Dermis blood vessel endothelial cell (primary cell): ENCODE measurements around the gene UGT1A7. TPM values are rescaled to one million over a fixed set of nuclear protein-coding genes. Genes with fewer than 3 reads are reported as not detected.
"Not testable (repeated sequence)": the region's sequence is repeated elsewhere in the genome, so short reads cannot be mapped to it uniquely, and the experiment has no call there.

Experiments used
- DNase-seq: peaks from one replicate; pipeline ENCODE4 v3.0.0; 2010
- total RNA-seq: library from RNA; depleted of rRNA; stranded (reverse); fragments of >200 nt; gene quantifications from 2 replicates; pipeline ENCODE4 v1.2.3, GENCODE V29; 2014

Gene UGT1A7
- total RNA-seq, result not detected in 2 replicates

DNA sequence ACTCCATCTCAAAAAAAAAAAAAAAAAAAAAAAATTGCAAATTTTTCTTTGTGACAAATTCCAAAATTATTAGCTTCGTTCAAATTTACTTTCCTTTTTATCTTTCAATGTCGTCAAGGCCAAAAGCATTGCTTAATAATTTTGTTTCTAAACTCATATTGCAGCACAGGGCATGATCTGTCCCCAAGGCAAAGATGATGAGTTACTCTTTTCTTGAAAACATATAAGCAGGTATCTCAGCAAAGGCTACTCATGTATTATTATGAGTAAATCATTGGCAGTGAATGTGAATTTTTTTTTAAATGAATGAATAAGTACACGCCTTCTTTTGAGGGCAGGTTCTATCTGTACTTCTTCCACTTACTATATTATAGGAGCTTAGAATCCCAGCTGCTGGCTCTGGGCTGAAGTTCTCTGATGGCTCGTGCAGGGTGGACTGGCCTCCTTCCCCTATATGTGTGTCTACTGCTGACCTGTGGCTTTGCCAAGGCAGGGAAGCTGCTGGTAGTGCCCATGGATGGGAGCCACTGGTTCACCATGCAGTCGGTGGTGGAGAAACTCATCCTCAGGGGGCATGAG lies at the start of gene UGT1A7:
Gene UGT1A7, plus strand, starts transcription at position 381 of the 579 bp plus-strand sequence. Its CDS starts 37 bp downstream, at position 418.
- DNase-seq, result no peak

GRCh38 chr2:233636306-233636705 lies 45.4 kb upstream of the UGT1A7 start, which contains the start of gene UGT1A10:
Gene UGT1A10, plus strand, starts transcription at chr2:233636448. Its CDS starts 75 bp downstream, at chr2:233636523.
- not testable (repeated sequence) for DNase-seq

GRCh38 chr2:233638836-233639235 lies 42.9 kb upstream of the UGT1A7 start:
- no peak for DNase-seq

DNA sequence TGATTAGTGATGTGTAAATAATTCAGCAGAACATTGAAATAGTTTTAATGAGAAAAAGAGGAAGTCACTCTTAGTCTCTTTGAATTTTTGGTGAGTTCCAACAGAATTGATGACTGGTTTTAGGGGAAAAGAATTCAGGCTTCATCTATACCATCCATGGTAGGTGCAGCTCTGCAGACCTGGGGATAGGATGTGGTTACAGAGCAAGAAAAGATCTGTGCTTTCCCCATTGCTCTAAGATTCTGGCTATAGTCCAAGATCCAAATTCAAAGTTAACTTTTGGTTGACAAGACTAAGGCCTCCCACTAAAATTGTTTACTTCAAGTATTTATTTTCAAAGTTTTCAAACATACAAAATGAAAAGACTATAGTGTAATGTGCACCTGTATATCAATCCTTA lies 41.8 kb upstream of the UGT1A7 start:
- no peak for DNase-seq

DNA sequence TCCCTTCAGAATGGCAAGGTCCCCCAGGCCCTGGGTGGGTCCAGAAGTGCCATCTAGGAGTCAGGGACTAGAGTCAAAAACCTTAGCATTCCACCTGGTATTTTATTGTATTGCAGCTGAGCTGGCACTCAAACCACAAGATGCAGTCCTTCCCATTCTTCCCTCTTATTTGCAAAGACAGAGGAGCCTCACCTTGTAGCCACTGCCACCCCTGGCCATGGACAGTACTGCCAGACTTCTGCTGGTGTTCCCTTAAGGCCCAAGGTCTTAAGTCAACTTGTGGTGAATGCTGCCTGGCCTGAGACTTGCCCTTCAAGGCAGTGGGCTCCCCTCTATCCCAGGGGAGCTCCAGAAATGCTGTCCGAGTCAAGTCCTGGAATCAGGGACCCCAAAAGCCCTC lies 38.6 kb upstream of the UGT1A7 start:
- peak; percentile 30 for DNase-seq

- not testable (repeated sequence) for DNase-seq
Measured at GRCh38 chr2:233646033-233646432, 35.7 kb upstream of the UGT1A7 start.

DNA sequence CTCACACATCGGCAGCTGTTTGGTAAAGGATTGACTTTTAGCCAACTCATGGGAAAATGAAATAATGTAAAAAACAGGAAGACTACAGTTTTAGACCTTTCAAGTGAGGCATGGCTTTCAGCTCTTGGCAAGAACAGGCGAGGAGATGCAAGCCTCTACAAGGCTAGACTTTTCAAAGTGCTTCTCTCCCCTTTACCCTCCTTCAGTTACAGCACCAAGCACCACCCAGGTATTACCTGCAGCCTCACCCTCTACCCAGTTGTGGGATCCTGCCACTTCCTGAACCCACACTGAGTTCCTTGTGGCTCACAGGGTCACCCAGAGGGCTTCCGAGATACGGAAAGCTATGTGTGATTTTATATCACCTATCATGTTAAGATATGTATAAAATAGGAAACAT lies 30.7 kb upstream of the UGT1A7 start:
- no peak for DNase-seq

DNA sequence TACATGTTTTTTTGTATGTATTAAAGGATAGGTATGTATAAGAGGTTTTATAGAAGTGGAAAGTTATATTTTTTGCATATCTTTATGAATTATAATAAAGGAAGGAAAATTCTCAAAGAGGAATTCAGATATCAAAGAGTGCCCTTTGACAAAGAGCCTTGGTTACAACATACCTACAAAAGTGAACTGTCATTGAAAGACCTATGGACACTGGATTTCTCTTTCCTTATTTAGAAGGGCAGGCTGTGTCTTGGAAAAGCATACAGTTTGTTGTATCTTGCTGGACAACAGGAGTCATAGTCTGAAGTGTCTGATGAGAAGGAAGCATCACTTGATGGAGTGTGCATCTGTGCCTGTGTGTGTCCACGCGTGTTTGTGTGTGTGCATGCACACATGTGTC lies 30.3 kb upstream of the UGT1A7 start:
- no peak for DNase-seq

- no peak for DNase-seq
Measured at GRCh38 chr2:233654501-233654900, 27.2 kb upstream of the UGT1A7 start.

GRCh38 chr2:233655043-233655442 lies 26.7 kb upstream of the UGT1A7 start:
- no peak for DNase-seq

GRCh38 chr2:233655943-233656342 lies 25.8 kb upstream of the UGT1A7 start:
- not testable (repeated sequence) for DNase-seq

DNA sequence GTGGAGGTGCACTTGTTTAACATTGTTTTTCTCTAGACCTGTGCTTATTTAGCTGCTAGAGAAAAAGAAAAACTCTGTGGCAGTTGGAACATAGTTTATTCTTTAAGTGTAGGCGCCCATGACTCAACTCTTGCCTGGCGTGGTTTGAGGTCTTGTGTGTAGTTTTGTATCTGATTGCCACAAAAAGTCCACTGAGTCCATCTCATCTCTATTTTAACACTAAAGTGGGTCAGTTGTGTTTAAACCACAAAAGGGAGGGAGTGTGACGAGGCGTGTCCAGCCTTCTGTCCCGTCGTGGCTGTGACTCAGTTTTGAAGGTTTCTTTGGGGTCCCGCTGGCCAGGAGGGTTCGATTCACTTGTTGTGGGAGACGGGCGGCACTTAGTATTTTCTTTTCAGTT lies 25.3 kb upstream of the UGT1A7 start:
- no peak for DNase-seq

GRCh38 chr2:233658610-233659009 lies 23.1 kb upstream of the UGT1A7 start:
- DNase-seq, result no peak

DNA sequence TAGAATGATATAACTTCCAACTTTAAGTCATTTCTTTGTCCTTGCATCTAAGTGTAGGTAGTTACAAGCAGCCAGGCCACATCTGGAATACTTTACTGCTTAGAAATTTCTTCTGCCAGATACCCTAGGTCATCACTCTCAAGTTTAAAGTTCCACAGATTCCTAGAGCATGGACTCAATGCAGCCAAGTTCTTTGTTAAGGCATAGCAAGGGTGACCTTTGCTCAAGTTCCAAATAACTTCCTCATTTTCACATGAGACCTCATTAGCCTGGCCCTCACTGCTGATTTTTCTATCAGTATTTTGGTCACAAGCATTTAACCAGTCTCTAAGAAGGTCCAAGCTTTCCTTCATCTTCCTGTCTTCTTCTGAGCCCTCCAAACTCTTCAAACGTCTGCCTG lies 17.8 kb upstream of the UGT1A7 start:
- no peak for DNase-seq

- DNase-seq, result no peak
Measured at GRCh38 chr2:233668605-233669260, 13.0 kb upstream of the UGT1A7 start.

GRCh38 chr2:233671290-233672161 lies 10.2 kb upstream of the UGT1A7 start, which contains the start of gene UGT1A9:
Gene UGT1A9, plus strand, starts transcription at chr2:233671898. Its CDS starts 37 bp downstream, at chr2:233671935.
- DNase-seq, result no peak

DNA sequence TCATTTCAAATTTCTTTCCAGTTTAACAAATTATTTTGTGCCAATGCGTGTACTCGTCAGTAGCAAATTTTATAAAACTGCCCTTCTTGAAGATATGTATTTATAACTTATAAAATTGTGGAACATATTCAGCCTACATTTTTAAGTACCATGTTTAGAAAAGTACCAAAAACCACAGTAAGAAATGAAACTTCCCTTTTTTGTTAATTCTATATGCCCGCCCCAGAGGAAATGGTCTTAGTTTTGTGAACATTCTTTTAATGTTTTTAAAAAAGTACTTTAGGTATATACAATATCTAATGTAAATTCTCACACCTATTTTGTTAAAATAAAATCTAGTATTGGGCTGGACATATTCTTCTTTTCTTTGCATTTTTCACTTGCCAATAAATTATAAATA lies 8.8 kb upstream of the UGT1A7 start:
- no peak for DNase-seq

DNA sequence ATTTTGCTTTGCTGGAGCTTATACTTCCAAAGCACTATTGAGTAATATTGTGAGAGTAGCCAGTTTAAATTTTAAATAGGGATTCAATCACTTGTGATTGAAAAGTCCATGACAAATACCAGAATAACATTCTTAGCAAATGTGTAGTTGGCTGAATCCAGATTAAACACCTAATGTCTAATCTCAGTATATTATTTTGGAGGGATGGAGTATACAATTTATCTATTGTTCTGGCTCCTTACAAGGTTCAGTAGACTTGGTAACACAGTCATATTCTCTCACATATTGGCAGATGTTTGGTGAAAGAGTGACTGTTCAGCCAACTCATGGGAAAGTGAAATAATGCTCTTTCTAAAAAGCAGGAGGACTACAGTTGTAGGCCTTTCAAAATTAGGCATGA lies 7.8 kb upstream of the UGT1A7 start:
- no peak for DNase-seq

DNA sequence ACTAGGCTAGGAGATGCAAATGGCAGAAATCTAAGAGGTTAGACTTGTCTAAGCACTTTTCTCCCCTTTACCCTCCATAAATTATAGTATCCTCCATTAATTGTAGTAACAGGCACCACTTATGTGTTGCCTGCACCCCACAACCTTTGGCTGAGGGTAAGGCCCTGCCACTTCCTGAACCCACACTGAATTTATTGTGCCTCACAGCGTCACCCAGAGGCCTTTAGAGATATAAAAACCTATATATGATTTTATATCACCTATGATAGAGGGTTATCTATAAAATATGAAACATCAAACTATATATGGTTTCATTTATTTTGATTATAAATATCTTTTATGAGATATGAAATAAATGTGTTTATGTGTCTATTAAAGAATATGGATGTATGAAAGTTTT lies 7.4 kb upstream of the UGT1A7 start:
- DNase-seq, result no peak

- no peak for DNase-seq
Measured at GRCh38 chr2:233674995-233675394, 6.7 kb upstream of the UGT1A7 start.

DNA sequence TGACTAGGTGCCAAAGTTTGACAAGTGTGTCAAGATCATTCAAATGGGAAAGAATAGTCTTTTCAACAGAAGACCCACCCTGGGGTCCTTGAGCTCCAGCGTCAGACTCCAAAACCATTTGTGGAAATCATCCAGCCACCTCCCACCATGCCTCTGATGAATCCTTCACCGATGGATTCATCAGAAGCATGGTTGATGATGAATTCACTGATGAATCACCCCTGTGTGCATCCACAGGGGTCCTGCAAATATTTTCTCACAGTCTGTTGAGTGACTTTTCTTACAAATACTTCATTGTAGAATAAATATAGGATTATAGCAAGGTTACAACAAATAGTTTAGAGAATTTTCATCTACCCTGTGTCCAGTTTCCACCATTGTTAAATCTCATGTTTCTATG lies 5.7 kb upstream of the UGT1A7 start:
- no peak for DNase-seq

GRCh38 chr2:233679196-233679595 lies 2.5 kb upstream of the UGT1A7 start:
- no peak for DNase-seq

DNA sequence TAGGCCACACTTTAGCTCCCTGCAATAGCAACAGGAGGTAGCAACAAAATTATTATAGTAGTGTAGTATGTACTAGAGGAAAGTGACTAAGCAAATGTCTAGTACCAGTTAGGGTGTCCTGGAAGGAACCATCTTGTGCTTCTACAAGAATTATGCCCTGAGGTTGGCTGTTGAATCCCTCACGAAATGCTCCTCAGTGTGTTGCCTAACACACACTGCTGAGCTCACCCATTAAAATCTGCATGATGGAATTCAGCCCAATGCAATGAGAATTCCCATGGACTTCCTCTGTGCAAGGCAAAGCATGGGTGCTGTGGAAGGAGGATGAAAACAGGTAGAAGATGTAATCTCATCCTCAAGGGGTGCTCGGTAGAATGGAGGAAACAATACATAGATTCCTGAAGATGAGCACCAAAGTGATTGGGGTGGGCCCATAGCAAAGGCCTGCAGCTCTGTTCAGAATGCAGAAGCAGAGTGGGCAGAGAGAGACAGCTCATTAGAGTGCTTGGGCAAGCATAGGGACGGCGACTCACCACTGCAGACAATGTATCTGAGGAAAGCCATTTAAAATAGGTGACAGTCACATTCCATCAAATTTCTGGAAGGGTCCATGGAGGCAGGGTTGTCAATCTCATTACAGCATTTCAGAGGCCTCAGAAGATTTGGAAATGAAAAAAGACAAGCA lies 1.2 kb upstream of the UGT1A7 start:
- DNase-seq, result no peak
